Measurements from ENCODE around the gene AUTS2. TPM values are rescaled to one million over a fixed set of nuclear protein-coding genes. Genes with fewer than 3 reads are reported as not detected.

AUTS2 gene
- total RNA-seq, 1 experiment from 2014 or later, result 50.0 TPM

DNA sequence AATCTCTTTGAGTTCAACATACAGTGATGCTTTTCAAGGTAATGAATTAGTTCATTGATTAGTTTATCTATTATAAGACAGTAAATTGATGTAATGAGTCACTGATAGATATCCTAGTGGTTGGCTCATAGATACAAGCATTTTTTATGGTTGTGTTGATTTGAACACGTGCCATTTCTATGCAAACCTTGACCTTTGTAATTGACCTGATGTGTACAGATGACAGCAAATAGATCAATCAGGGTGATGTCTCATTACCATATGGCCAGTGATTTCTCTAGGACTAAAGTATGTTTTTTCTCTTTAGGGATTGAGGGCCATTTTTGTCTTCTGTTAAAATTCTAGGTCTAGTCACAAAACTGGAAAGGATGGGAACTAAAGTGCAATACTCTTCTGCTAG, 773.4 kb downstream of the AUTS2 start (continued):
- TF ChIP-seq, protein P1, sequence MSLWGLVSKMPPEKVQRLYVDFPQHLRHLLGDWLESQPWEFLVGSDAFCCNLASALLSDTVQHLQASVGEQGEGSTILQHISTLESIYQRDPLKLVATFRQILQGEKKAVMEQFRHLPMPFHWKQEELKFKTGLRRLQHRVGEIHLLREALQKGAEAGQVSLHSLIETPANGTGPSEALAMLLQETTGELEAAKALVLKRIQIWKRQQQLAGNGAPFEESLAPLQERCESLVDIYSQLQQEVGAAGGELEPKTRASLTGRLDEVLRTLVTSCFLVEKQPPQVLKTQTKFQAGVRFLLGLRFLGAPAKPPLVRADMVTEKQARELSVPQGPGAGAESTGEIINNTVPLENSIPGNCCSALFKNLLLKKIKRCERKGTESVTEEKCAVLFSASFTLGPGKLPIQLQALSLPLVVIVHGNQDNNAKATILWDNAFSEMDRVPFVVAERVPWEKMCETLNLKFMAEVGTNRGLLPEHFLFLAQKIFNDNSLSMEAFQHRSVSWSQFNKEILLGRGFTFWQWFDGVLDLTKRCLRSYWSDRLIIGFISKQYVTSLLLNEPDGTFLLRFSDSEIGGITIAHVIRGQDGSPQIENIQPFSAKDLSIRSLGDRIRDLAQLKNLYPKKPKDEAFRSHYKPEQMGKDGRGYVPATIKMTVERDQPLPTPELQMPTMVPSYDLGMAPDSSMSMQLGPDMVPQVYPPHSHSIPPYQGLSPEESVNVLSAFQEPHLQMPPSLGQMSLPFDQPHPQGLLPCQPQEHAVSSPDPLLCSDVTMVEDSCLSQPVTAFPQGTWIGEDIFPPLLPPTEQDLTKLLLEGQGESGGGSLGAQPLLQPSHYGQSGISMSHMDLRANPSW (CRISPR knock-in tag; conservative IDR thresholded peaks at IDR 0.05; ENCODE audit: low read depth), result no peak

DNA sequence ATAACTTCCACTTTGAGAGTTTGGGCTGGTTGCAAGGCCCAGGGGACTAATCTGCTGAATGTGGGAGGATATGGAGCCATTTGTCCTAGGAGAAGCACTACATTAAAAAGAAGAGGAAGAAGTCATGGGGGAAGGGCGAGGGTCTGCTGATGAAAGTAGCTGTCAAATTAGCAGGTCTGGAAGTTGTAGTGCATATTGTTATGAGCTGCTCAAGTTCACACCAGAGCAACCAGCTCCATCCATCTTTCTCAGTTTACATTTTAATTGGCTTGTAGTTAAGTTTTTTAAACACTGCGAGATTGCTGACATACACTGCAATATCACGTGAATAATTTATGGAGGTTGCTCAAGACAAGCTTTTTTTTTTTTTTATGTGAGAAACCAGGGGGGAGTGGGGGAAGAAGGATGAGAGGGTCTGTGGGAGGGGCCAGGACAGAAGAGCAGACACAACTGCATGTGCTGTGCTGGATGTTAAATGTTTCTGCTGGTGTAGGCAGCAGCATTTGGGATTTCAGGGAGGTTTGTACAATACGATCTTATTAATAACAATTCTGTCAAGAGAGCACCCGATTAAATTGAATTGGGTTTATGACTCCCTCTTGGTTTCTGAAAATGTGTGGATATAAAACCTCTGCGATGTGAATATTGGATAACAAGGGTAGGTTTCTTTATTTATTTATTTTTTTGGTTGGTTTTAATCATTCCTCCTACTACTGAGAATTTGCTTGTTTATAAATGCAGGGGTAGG, 774.7 kb downstream of the AUTS2 start:
- TF ChIP-seq, protein P2, sequence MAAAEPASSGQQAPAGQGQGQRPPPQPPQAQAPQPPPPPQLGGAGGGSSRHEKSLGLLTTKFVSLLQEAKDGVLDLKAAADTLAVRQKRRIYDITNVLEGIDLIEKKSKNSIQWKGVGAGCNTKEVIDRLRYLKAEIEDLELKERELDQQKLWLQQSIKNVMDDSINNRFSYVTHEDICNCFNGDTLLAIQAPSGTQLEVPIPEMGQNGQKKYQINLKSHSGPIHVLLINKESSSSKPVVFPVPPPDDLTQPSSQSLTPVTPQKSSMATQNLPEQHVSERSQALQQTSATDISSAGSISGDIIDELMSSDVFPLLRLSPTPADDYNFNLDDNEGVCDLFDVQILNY (CRISPR knock-in tag; IDR thresholded peaks at IDR 0.05), result no peak
- TF ChIP-seq NR1H2 (CRISPR knock-in tag; IDR thresholded peaks at IDR 0.05), result no peak
- no peak for TF ChIP-seq GTF2I (CRISPR knock-in tag; conservative IDR thresholded peaks at IDR 0.05)
- TF ChIP-seq, protein P3, sequence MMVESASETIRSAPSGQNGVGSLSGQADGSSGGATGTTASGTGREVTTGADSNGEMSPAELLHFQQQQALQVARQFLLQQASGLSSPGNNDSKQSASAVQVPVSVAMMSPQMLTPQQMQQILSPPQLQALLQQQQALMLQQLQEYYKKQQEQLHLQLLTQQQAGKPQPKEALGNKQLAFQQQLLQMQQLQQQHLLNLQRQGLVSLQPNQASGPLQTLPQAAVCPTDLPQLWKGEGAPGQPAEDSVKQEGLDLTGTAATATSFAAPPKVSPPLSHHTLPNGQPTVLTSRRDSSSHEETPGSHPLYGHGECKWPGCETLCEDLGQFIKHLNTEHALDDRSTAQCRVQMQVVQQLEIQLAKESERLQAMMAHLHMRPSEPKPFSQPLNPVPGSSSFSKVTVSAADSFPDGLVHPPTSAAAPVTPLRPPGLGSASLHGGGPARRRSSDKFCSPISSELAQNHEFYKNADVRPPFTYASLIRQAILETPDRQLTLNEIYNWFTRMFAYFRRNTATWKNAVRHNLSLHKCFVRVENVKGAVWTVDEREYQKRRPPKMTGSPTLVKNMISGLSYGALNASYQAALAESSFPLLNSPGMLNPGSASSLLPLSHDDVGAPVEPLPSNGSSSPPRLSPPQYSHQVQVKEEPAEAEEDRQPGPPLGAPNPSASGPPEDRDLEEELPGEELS (CRISPR knock-in tag; IDR thresholded peaks at IDR 0.05), result no peak
- TF ChIP-seq, protein P4, sequence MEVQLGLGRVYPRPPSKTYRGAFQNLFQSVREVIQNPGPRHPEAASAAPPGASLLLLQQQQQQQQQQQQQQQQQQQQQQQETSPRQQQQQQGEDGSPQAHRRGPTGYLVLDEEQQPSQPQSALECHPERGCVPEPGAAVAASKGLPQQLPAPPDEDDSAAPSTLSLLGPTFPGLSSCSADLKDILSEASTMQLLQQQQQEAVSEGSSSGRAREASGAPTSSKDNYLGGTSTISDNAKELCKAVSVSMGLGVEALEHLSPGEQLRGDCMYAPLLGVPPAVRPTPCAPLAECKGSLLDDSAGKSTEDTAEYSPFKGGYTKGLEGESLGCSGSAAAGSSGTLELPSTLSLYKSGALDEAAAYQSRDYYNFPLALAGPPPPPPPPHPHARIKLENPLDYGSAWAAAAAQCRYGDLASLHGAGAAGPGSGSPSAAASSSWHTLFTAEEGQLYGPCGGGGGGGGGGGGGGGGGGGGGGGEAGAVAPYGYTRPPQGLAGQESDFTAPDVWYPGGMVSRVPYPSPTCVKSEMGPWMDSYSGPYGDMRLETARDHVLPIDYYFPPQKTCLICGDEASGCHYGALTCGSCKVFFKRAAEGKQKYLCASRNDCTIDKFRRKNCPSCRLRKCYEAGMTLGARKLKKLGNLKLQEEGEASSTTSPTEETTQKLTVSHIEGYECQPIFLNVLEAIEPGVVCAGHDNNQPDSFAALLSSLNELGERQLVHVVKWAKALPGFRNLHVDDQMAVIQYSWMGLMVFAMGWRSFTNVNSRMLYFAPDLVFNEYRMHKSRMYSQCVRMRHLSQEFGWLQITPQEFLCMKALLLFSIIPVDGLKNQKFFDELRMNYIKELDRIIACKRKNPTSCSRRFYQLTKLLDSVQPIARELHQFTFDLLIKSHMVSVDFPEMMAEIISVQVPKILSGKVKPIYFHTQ (CRISPR knock-in tag; IDR thresholded peaks at IDR 0.05), result no peak
- TF ChIP-seq RORB (CRISPR knock-in tag; IDR thresholded peaks at IDR 0.05), result no peak
- TF ChIP-seq, protein P1 (CRISPR knock-in tag; conservative IDR thresholded peaks at IDR 0.05; ENCODE audit: low read depth), result no peak
- TF ChIP-seq TEAD4 (CRISPR knock-in tag; IDR thresholded peaks at IDR 0.05), result no peak
- CTCF ChIA-PET, result no interaction called here
- no peak for DNase-seq (ENCODE audit: low spot score)
- Mint-ChIP-seq H3K36me3 (no peaks in the 10 kb centered on the region), H3K27me3 (ENCODE audit: low read depth) (no peaks in the 10 kb centered on the region), H3K27ac (no peak overlapping the region), H3K9me3 (no peaks in the 10 kb centered on the region), H3K4me3 (no peak overlapping the region), H3K4me1 (peaks cover 9% of the 10 kb centered on the region)
- no peak for ATAC-seq
- POLR2A ChIA-PET, result interaction anchor here (0.6 kb wide), 1 partner anchor 83 kb away, joined by 5 read pairs; no protein-coding TSS in a partner anchor

DNA sequence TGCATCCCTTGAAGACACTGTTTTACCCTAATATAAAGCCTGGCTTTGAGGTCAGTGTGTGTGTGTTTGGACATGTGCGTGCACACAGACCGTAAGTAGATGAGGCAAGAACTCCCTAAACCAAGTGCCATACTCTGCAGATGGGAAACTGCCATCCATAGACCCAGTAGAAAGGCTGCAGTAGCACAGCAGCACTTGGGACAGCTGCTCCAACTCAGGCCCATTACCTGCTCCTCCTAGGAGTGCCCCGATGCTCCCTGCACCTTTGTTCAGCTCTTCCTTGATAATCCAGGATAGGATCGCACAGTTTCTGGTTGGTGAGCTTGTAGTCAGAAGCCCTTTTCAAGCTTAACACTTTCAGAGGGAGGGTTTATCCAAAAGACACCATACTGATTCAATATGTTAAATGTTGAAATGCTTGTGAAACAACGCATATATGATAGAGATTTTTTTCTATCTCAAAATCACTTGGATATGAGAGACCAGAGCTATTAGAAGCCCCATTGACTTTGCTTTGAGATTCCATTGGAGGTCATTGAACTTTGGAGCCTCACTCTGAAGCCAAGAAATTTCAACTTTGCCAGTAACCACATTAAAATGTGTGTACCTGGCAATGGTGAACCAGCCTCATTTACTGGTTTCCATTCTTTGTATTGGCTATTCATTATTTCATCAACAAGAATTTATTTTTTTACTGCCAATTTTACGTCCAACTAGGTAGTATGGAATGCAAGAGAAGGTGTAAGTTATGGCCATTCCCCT, 776.7 kb downstream of the AUTS2 start:
- ATAC-seq (no peak), DNase-seq (ENCODE audit: low spot score) (no peak)
- Mint-ChIP-seq H3K9me3 (no peaks in the 10 kb centered on the region), H3K36me3 (no peaks in the 10 kb centered on the region), H3K27me3 (ENCODE audit: low read depth) (no peaks in the 10 kb centered on the region), H3K4me3 (no peak overlapping the region), H3K4me1 (peaks cover 9% of the 10 kb centered on the region), H3K27ac (no peak overlapping the region)
- POLR2A ChIA-PET, result no interaction called here
- CTCF ChIA-PET, result no interaction called here
- TF ChIP-seq, protein P5, sequence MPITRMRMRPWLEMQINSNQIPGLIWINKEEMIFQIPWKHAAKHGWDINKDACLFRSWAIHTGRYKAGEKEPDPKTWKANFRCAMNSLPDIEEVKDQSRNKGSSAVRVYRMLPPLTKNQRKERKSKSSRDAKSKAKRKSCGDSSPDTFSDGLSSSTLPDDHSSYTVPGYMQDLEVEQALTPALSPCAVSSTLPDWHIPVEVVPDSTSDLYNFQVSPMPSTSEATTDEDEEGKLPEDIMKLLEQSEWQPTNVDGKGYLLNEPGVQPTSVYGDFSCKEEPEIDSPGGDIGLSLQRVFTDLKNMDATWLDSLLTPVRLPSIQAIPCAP (CRISPR knock-in tag; IDR thresholded peaks at IDR 0.05), result no peak
- TF ChIP-seq JUN (CRISPR knock-in tag; IDR thresholded peaks at IDR 0.05), result no peak
- TF ChIP-seq ZNF232 (CRISPR knock-in tag; IDR thresholded peaks at IDR 0.05), result no peak
- no peak for TF ChIP-seq IRF2 (CRISPR knock-in tag; IDR thresholded peaks at IDR 0.05; ENCODE audit: borderline replicate concordance, low read depth)
- TF ChIP-seq, protein P3 (CRISPR knock-in tag; IDR thresholded peaks at IDR 0.05), result no peak
- TF ChIP-seq, protein P6, sequence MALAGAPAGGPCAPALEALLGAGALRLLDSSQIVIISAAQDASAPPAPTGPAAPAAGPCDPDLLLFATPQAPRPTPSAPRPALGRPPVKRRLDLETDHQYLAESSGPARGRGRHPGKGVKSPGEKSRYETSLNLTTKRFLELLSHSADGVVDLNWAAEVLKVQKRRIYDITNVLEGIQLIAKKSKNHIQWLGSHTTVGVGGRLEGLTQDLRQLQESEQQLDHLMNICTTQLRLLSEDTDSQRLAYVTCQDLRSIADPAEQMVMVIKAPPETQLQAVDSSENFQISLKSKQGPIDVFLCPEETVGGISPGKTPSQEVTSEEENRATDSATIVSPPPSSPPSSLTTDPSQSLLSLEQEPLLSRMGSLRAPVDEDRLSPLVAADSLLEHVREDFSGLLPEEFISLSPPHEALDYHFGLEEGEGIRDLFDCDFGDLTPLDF (CRISPR knock-in tag; IDR thresholded peaks at IDR 0.05), result no peak
- no peak for TF ChIP-seq ZNF671 (CRISPR knock-in tag; IDR thresholded peaks at IDR 0.05)
- TF ChIP-seq NFE2L1 (CRISPR knock-in tag; IDR thresholded peaks at IDR 0.05), result no peak
